Astrocyte (in vitro differentiated cells and primary cell): ENCODE measurements around the gene F2.

Experiments
- CTCF ChIP-seq: IDR thresholded peaks from 2 replicates; pipeline ENCODE4 v1.5.1; 2011; ENCODE audit warnings: low read depth, mild to moderate bottlenecking, inconsistent platforms, low read length, moderate library complexity; ENCODE audit not compliant: insufficient read depth
- EZH2 ChIP-seq: IDR thresholded peaks from 2 replicates; pipeline ENCODE4 v1.6.1; 2012; ENCODE audit warnings: mild to moderate bottlenecking, low read length, inconsistent platforms; ENCODE audit not compliant: insufficient read depth

GRCh38 chr11:46727952-46728658 lies 9.1 kb downstream of the F2 start:
- TF ChIP-seq CTCF (no peak), EZH2 (no peak)
